Hepatocyte (in vitro differentiated cells): ENCODE results near the gene PTPRM. TPM values are rescaled to one million over a fixed set of nuclear protein-coding genes. Genes with fewer than 3 reads are reported as not detected.

ENCODE experiments used
- DNase-seq: peaks from one replicate; pipeline ENCODE4 v3.0.0-alpha.2; 2016; ENCODE audit warnings: low spot score
- H2AFZ ChIP-seq: fragments of 200-600 bp; sonication (generic); 2 replicates; pipeline ENCODE4 v1.6.0; 2016; ENCODE audit warnings: antibody characterized with exemption, mild to moderate bottlenecking
- H3K27ac ChIP-seq: fragments of 200-600 bp; sonication (generic); 2 replicates; pipeline ENCODE4 v1.5.1; 2016; ENCODE audit warnings: mild to moderate bottlenecking
- H3K27me3 ChIP-seq: fragments of 200-600 bp; sonication (generic); 2 replicates; pipeline ENCODE4 v1.6.1; 2016
- H3K36me3 ChIP-seq: fragments of 200-600 bp; sonication (generic); replicated peaks from 2 replicates; pipeline ENCODE4 v1.5.1; 2016; ENCODE audit warnings: low read depth; ENCODE audit not compliant: insufficient read depth
- H3K4me1 ChIP-seq: fragments of 200-600 bp; sonication (generic); 2 replicates; pipeline ENCODE4 v1.5.1; 2016; ENCODE audit warnings: mild to moderate bottlenecking, moderate library complexity; ENCODE audit not compliant: insufficient read depth
- H3K4me2 ChIP-seq: fragments of 200-600 bp; sonication (generic); 2 replicates; pipeline ENCODE4 v1.6.0; 2016
- H3K4me3 ChIP-seq: fragments of 200-600 bp; sonication (generic); 2 replicates; pipeline ENCODE4 v1.5.1; 2016; ENCODE audit warnings: mild to moderate bottlenecking
- H3K79me2 ChIP-seq: fragments of 200-600 bp; sonication (generic); 2 replicates; pipeline ENCODE4 v1.6.0; 2017; ENCODE audit warnings: mild to moderate bottlenecking
- H3K9me2 ChIP-seq: fragments of 200-600 bp; sonication (generic); replicated peaks from 2 replicates; pipeline ENCODE4 v1.6.0; 2017; ENCODE audit warnings: mild to moderate bottlenecking; ENCODE audit not compliant: insufficient read depth
- H3K9me3 ChIP-seq: fragments of 200-600 bp; sonication (generic); 2 replicates; pipeline ENCODE4 v1.5.1; 2016; ENCODE audit warnings: low read depth, mild to moderate bottlenecking
- H4K20me1 ChIP-seq: fragments of 200-600 bp; sonication (generic); 2 replicates; pipeline ENCODE4 v1.6.0; 2016; ENCODE audit warnings: mild to moderate bottlenecking; ENCODE audit not compliant: insufficient read depth, poor library complexity, severe bottlenecking
- EZH2 ChIP-seq: fragments of 200-600 bp; sonication (generic); IDR thresholded peaks from 2 replicates; pipeline ENCODE4 v1.6.1; 2016; ENCODE audit warnings: antibody characterized with exemption, mild to moderate bottlenecking, borderline replicate concordance
- EZH2phosphoT487 ChIP-seq: fragments of 200-600 bp; sonication (generic); IDR thresholded peaks from one replicate; pipeline ENCODE4 v1.6.1; 2018; ENCODE audit warnings: antibody characterized with exemption, mild to moderate bottlenecking, low read depth, moderate library complexity; ENCODE audit not compliant: unreplicated experiment, severe bottlenecking
- WGBS: methylation state at CpG from one replicate; pipeline ENCODE4 v1.1.6; 2016; ENCODE audit warnings: low lambda C conversion rate; ENCODE audit errors: missing lambda C conversion rate; 5-methylcytosine and 5-hydroxymethylcytosine counted together
- polyA plus RNA-seq: library from polyadenylated mRNA; unstranded; fragments of >200 nt; fragmentation: Nextera tagmentation; extraction: Ambion mirVana; gene quantifications from 2 replicates; pipeline ENCODE4 v1.2.1, GENCODE V29; 2016
- total RNA-seq: library from RNA; depleted of rRNA; stranded (reverse); fragments of >200 nt; gene quantifications from 2 replicates; pipeline ENCODE4 v1.2.3, GENCODE V29; 2014
- TF ChIP-seq, protein P1 (sequence below): fragments of 200-600 bp; sonication (generic); IDR thresholded peaks from 2 replicates; pipeline ENCODE4 v1.5.1; 2016; ENCODE audit warnings: antibody characterized with exemption, mild to moderate bottlenecking; ENCODE audit not compliant: poor library complexity

The PTPRM gene
- total and polyA plus RNA-seq, 2 experiments from 2014 or later = 26.1 to 47.4 TPM

GRCh38 chr18:7545734-7546133 lies 21.4 kb upstream of the PTPRM start:
- H3K4me3 ChIP-seq = no peak overlapping the region
- no peaks in the 10 kb centered on the region for H3K9me3 ChIP-seq
- no peaks in the 10 kb centered on the region for H4K20me1 ChIP-seq
- H3K27ac ChIP-seq = no peak overlapping the region
- no peak overlapping the region for H2AFZ ChIP-seq
- H3K27me3 ChIP-seq = no peaks in the 10 kb centered on the region
- H3K79me2 ChIP-seq = no peaks in the 10 kb centered on the region
- DNase-seq = no peak
- H3K4me1 ChIP-seq = no peaks in the 10 kb centered on the region
- 56% methylated on average over 5 of the region's 5 CpGs for WGBS
- TF ChIP-seq EZH2phosphoT487 (no peak), EZH2 (no peak)
- TF ChIP-seq, protein P1, sequence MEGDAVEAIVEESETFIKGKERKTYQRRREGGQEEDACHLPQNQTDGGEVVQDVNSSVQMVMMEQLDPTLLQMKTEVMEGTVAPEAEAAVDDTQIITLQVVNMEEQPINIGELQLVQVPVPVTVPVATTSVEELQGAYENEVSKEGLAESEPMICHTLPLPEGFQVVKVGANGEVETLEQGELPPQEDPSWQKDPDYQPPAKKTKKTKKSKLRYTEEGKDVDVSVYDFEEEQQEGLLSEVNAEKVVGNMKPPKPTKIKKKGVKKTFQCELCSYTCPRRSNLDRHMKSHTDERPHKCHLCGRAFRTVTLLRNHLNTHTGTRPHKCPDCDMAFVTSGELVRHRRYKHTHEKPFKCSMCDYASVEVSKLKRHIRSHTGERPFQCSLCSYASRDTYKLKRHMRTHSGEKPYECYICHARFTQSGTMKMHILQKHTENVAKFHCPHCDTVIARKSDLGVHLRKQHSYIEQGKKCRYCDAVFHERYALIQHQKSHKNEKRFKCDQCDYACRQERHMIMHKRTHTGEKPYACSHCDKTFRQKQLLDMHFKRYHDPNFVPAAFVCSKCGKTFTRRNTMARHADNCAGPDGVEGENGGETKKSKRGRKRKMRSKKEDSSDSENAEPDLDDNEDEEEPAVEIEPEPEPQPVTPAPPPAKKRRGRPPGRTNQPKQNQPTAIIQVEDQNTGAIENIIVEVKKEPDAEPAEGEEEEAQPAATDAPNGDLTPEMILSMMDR = no peak
- no peak overlapping the region for H3K4me2 ChIP-seq
- H3K9me2 ChIP-seq = no peaks in the 10 kb centered on the region
- no peaks in the 10 kb centered on the region for H3K36me3 ChIP-seq

DNA sequence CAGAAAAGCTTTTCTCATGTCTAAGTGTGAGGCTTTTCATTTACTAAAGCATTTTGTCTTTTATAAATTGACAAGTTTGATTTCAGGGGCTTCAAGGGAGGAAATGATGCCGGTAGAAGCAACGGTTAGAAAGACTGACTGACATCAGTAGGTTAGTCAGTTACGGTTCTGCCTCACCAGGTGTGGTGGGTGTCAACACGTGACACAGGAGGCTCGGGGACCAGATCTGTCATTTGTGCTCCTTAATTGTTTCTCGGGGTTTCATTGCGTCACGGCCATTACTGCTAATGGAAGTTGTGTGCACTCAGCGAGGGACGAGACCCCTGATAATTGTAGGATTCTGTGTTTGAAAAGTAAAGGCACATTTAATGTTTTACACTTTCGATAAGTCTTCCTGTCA lies 18.9 kb upstream of the PTPRM start:
- no peaks in the 10 kb centered on the region for H3K27me3 ChIP-seq
- no peak overlapping the region for H2AFZ ChIP-seq
- H3K4me2 ChIP-seq = no peak overlapping the region
- no peak overlapping the region for H3K4me3 ChIP-seq
- no peaks in the 10 kb centered on the region for H3K9me3 ChIP-seq
- no peaks in the 10 kb centered on the region for H3K79me2 ChIP-seq
- no peaks in the 10 kb centered on the region for H3K36me3 ChIP-seq
- WGBS = 87% methylated on average over 11 of the region's 11 CpGs
- no peak overlapping the region for H3K27ac ChIP-seq
- H3K4me1 ChIP-seq = no peaks in the 10 kb centered on the region
- no peaks in the 10 kb centered on the region for H3K9me2 ChIP-seq
- DNase-seq = no peak
- TF ChIP-seq EZH2 (no peak), EZH2phosphoT487 (no peak)
- TF ChIP-seq, protein P1 = no peak
- no peaks in the 10 kb centered on the region for H4K20me1 ChIP-seq

DNA sequence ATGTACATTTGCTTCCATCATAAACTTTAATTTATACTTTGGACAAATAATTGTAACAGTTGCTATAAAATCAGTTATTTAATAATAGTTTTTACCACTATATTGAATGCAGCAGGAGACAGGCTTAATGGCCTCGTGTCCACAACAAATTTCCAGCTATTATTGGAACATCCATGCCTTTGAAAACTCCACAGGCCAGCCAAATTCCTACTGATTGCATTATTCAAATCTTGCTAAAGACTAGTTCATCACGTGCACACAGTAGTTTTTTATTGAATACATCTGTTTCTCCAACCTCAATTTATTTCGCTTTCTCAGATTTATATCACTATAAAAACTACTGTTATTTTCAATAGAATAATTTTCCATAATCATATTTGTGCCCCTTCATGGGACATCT lies 18.4 kb upstream of the PTPRM start:
- DNase-seq = no peak
- WGBS = 82% methylated on average over 3 of the region's 3 CpGs

More for the DNA sequence above, 18.4 kb upstream of the PTPRM start:
- H3K27ac ChIP-seq = no peak overlapping the region
- H3K4me1 ChIP-seq = no peaks in the 10 kb centered on the region
- no peak overlapping the region for H3K4me3 ChIP-seq
- no peaks in the 10 kb centered on the region for H3K9me2 ChIP-seq
- no peak overlapping the region for H2AFZ ChIP-seq
- no peaks in the 10 kb centered on the region for H4K20me1 ChIP-seq
- no peak overlapping the region for H3K4me2 ChIP-seq
- no peaks in the 10 kb centered on the region for H3K36me3 ChIP-seq
- H3K9me3 ChIP-seq = no peaks in the 10 kb centered on the region
- TF ChIP-seq EZH2 (no peak), EZH2phosphoT487 (no peak)
- TF ChIP-seq, protein P1 = no peak
- no peaks in the 10 kb centered on the region for H3K79me2 ChIP-seq
- no peaks in the 10 kb centered on the region for H3K27me3 ChIP-seq
